Trophoblast cell (in vitro differentiated cells and primary cell): ENCODE measurements around the gene NRCAM.
A peak's percentile ranks its signal among the peaks of the same experiment; 100 is the strongest.

Experiments used
- DNase-seq, 2 donors: peaks; one replicate each; pipeline ENCODE4 v3.0.0-alpha.2; 2016
- H2AFZ ChIP-seq: 2 replicates; pipeline ENCODE4 v1.6.1; 2013; ENCODE audit warnings: low read length, moderate library complexity, mild to moderate bottlenecking; ENCODE audit not compliant: insufficient read depth, poor library complexity
- H2AK5ac ChIP-seq: 2 replicates; pipeline ENCODE4 v1.6.1; 2013; ENCODE audit warnings: mild to moderate bottlenecking, low read length
- H2BK120ac ChIP-seq: 2 replicates; pipeline ENCODE4 v1.6.1; 2013; ENCODE audit warnings: low read length, mild to moderate bottlenecking, moderate library complexity; ENCODE audit not compliant: insufficient read depth, poor library complexity
- H2BK12ac ChIP-seq: 2 replicates; pipeline ENCODE4 v1.6.1; 2013; ENCODE audit warnings: mild to moderate bottlenecking, low read length, moderate library complexity
- H2BK5ac ChIP-seq: 2 replicates; pipeline ENCODE4 v1.6.1; 2013; ENCODE audit warnings: low read length, low read depth, moderate library complexity, mild to moderate bottlenecking; ENCODE audit not compliant: poor library complexity
- H3K14ac ChIP-seq: 2 replicates; pipeline ENCODE4 v1.6.1; 2013; ENCODE audit warnings: mild to moderate bottlenecking, low read length
- H3K18ac ChIP-seq: 2 replicates; pipeline ENCODE4 v1.6.1; 2013; ENCODE audit warnings: mild to moderate bottlenecking, low read length
- H3K23ac ChIP-seq: 2 replicates; pipeline ENCODE4 v1.6.1; 2013; ENCODE audit warnings: low read length
- H3K27ac ChIP-seq: 2 replicates; pipeline ENCODE4 v1.5.1; 2013; ENCODE audit warnings: low read depth, mild to moderate bottlenecking, inconsistent platforms, low read length, moderate library complexity
- H3K27me3 ChIP-seq: 2 replicates; pipeline ENCODE4 v1.6.1; 2013; ENCODE audit warnings: inconsistent platforms, mild to moderate bottlenecking, low read length, moderate library complexity; ENCODE audit not compliant: insufficient read depth
- H3K36me3 ChIP-seq, 2 experiments: 1 replicate in 1 of 2; 2 replicates in 1 of 2; pipeline ENCODE4 v1.6.1; 2013; ENCODE audit warnings: low read length in 2 of 2, mild to moderate bottlenecking in 2 of 2, moderate library complexity in 1 of 2; ENCODE audit not compliant: insufficient read depth in 2 of 2, control insufficient read depth in 1 of 2
- H3K4ac ChIP-seq: 2 replicates; pipeline ENCODE4 v1.6.1; 2013; ENCODE audit warnings: low read depth, mild to moderate bottlenecking, low read length, moderate library complexity
- H3K4me1 ChIP-seq, 2 experiments: 1 replicate in 1 of 2; 2 replicates in 1 of 2; pipeline ENCODE4 v1.6.1; 2013; ENCODE audit warnings: low read length in 2 of 2, mild to moderate bottlenecking in 2 of 2, moderate library complexity in 1 of 2; ENCODE audit not compliant: insufficient read depth in 2 of 2, control insufficient read depth in 1 of 2
- H3K4me2 ChIP-seq: 2 replicates; pipeline ENCODE4 v1.6.1; 2013; ENCODE audit warnings: inconsistent platforms, mild to moderate bottlenecking, low read length, moderate library complexity
- H3K4me3 ChIP-seq: 2 replicates; pipeline ENCODE4 v1.5.1; 2013; ENCODE audit warnings: mild to moderate bottlenecking, low read depth, low read length, inconsistent platforms
- H3K79me1 ChIP-seq: one replicate; pipeline ENCODE4 v1.6.1; 2013; ENCODE audit warnings: low read length
- H3K79me2 ChIP-seq: 2 replicates; pipeline ENCODE4 v1.6.1; 2013; ENCODE audit warnings: low read length, mild to moderate bottlenecking; ENCODE audit not compliant: control insufficient read depth, insufficient read depth, poor library complexity
- H3K9ac ChIP-seq: 2 replicates; pipeline ENCODE4 v1.6.1; 2013; ENCODE audit warnings: mild to moderate bottlenecking, low read length
- H3K9me3 ChIP-seq: 2 replicates; pipeline ENCODE4 v1.6.1; 2013; ENCODE audit warnings: low read depth, mild to moderate bottlenecking, control low read depth, inconsistent platforms, low read length; ENCODE audit not compliant: insufficient read depth
- H4K12ac ChIP-seq: 2 replicates; pipeline ENCODE4 v1.6.1; 2013; ENCODE audit warnings: low read depth, mild to moderate bottlenecking, low read length, moderate library complexity
- H4K8ac ChIP-seq: 2 replicates; pipeline ENCODE4 v1.6.1; 2013; ENCODE audit warnings: low read depth, mild to moderate bottlenecking, low read length, moderate library complexity
- H4K91ac ChIP-seq: one replicate; pipeline ENCODE4 v1.6.1; 2013; ENCODE audit warnings: low read depth, mild to moderate bottlenecking, low read length, moderate library complexity
- WGBS: extraction: QIAGEN DNeasy Blood & Tissue Kit; methylation state at CpG from one replicate; pipeline ENCODE4 v1.1.7; 2013; ENCODE audit warnings: missing lambda C conversion rate; ENCODE audit not compliant: insufficient read length, insufficient coverage; ENCODE audit errors: extremely low coverage; 5-methylcytosine and 5-hydroxymethylcytosine counted together

Gene NRCAM

DNA sequence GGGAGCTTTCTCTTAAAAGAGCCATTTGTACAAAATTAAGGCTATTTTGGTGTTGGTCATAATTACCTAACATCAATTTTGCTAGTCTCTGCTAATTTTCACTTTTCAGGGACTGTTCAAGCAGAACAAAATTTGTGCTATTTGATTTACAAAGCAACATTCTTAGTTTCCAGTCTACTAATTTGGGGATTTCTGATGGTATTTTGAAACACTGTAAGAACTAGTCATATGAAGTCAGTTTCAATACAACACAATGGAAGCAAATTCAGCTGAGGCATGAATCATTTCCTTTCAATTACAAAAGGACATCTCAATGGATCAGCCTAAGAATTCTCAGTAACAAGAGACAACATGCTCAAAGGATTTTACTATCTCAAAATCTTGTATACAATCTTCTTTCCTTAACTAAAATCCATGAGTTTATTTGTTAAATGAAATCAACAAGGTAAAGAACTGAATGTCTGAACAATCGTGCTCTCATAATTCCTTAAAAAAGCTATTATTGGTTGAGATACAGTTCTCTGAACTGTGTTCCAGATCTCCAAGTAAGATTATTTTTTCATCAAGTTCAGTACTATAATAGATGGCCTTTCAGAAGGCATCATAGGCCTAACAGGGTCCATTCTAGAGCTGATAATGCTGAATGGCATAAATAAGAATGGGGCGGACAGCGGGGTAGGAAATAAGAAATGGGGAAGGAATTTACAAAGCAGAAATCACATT is 144.6 kb downstream of the NRCAM start:
- Histone ChIP-seq H4K91ac (no peak overlapping the region), H3K79me2 (no peaks in the 10 kb centered on the region), H3K18ac (no peak overlapping the region), H2AK5ac (no peak overlapping the region), H3K4me2 (no peak overlapping the region), H3K4me3 (no peak overlapping the region), H2BK5ac (no peak overlapping the region), H3K27ac (no peak overlapping the region), H3K27me3 (no peaks in the 10 kb centered on the region), H3K4ac (no peak overlapping the region), H3K23ac (no peak overlapping the region), H3K36me3 (no peaks in the 10 kb centered on the region), H2BK12ac (no peak overlapping the region), H4K12ac (no peak overlapping the region), H2AFZ (no peak overlapping the region), H3K9ac (no peak overlapping the region), H3K79me1 (no peaks in the 10 kb centered on the region), H4K8ac (no peak overlapping the region), H3K14ac (no peak overlapping the region), H3K4me1 (no peaks in the 10 kb centered on the region), H3K9me3 (no peaks in the 10 kb centered on the region), H2BK120ac (no peak overlapping the region)
- DNase-seq, result no peak
- WGBS, result no CpG with 5 or more reads among the region's 3 CpGs

DNA sequence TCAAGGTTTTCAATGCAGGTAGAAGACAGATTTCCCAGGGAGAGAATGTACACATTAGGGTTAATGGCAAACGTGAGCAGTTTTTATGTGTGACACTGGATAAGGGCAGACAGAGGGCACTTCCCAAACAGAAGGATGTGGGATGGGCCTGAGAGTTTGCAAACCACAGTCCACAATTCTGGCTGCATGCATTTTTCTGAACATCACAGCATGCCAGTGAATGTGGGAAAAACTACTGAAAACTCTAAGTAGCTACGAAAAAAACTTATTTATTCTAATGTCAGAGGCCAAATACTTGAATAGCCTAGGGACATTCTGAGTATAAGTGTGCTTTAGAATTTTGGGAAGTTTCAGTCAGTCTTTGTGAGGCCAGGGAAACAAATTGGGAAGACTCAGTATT is 145.9 kb downstream of the NRCAM start:
- Histone ChIP-seq H3K23ac (no peak overlapping the region), H3K27ac (no peak overlapping the region), H3K79me1 (no peaks in the 10 kb centered on the region), H2BK5ac (no peak overlapping the region), H4K12ac (no peak overlapping the region), H3K79me2 (no peaks in the 10 kb centered on the region), H4K8ac (no peak overlapping the region), H3K4ac (no peak overlapping the region), H3K27me3 (no peaks in the 10 kb centered on the region), H3K36me3 (no peaks in the 10 kb centered on the region), H2BK120ac (no peak overlapping the region), H2AK5ac (no peak overlapping the region), H3K4me3 (no peak overlapping the region), H3K9me3 (no peaks in the 10 kb centered on the region), H3K4me2 (no peak overlapping the region), H3K9ac (no peak overlapping the region), H3K18ac (no peak overlapping the region), H2AFZ (no peak overlapping the region), H2BK12ac (no peak overlapping the region), H3K14ac (no peak overlapping the region), H3K4me1 (no peaks in the 10 kb centered on the region), H4K91ac (no peak overlapping the region)
- no peak for DNase-seq
- no CpG with 5 or more reads among the region's 2 CpGs for WGBS

DNA sequence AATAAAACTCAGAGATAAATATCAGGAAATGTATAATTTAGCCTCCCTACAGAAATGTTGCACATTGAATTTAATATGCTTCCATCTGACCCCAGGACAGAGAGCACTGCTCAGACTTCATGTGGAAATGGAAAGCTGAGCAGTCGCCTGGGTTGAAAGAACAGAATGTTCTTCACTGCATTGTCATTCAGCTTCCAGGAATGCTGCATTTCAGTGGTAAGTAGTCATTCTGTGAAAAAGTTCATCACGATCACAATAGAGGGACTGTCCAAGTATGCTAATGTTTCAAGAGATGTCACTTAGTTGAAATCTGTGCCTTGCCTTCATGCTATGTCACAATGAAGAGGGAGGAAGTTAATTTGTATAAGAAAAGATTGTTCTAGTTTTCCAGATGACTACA is 147.3 kb downstream of the NRCAM start:
- no peak overlapping the region for H3K18ac ChIP-seq
- no peak overlapping the region for H2AK5ac ChIP-seq
- H3K23ac ChIP-seq, result no peak overlapping the region
- H2BK5ac ChIP-seq, result no peak overlapping the region
- H3K79me2 ChIP-seq, result no peaks in the 10 kb centered on the region
- H3K4me2 ChIP-seq, result no peak overlapping the region
- no peaks in the 10 kb centered on the region for H3K36me3 ChIP-seq
- no peaks in the 10 kb centered on the region for H3K27me3 ChIP-seq
- no peak overlapping the region for H3K4me3 ChIP-seq
- H2BK12ac ChIP-seq, result no peak overlapping the region
- peak; percentile 45 to 67 for DNase-seq
- no peak overlapping the region for H3K9ac ChIP-seq
- H4K12ac ChIP-seq, result no peak overlapping the region
- WGBS, result no CpG with 5 or more reads among the region's 2 CpGs
- no peaks in the 10 kb centered on the region for H3K79me1 ChIP-seq
- H3K27ac ChIP-seq, result no peak overlapping the region
- H3K4me1 ChIP-seq, result no peaks in the 10 kb centered on the region
- H4K8ac ChIP-seq, result no peak overlapping the region
- H2AFZ ChIP-seq, result no peak overlapping the region
- H4K91ac ChIP-seq, result no peak overlapping the region
- H2BK120ac ChIP-seq, result no peak overlapping the region
- H3K14ac ChIP-seq, result no peak overlapping the region
- no peak overlapping the region for H3K4ac ChIP-seq
- H3K9me3 ChIP-seq, result no peaks in the 10 kb centered on the region

DNA sequence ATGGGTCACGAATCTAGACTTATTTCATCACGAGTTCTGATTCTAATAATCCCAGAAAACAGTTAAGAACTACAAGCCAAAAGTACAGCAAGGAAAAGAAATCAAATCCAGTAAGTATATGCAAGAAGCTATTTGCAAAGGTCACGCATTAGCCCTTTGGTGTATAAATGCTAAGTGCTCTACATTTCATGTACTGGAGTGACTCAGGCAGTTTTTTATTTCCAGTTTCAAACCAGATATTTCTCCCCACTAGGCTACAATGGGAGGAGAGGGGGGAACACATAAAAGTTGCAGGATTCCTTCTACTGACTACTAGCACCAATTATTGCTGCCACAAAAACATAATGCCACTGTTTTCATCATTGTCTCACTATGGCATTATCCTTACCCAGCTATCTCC is 148.0 kb downstream of the NRCAM start:
- H2BK12ac ChIP-seq, result no peak overlapping the region
- no peak overlapping the region for H3K14ac ChIP-seq
- H3K18ac ChIP-seq, result no peak overlapping the region
- H4K8ac ChIP-seq, result no peak overlapping the region
- H3K27ac ChIP-seq, result no peak overlapping the region
- no peak overlapping the region for H2BK5ac ChIP-seq
- H3K79me2 ChIP-seq, result no peaks in the 10 kb centered on the region
- H4K12ac ChIP-seq, result no peak overlapping the region
- no peak overlapping the region for H2AK5ac ChIP-seq
- H3K4me1 ChIP-seq, result no peaks in the 10 kb centered on the region
- no peak overlapping the region for H3K9ac ChIP-seq
- DNase-seq, result no peak
- no peaks in the 10 kb centered on the region for H3K9me3 ChIP-seq
- no peaks in the 10 kb centered on the region for H3K36me3 ChIP-seq
- H3K79me1 ChIP-seq, result no peaks in the 10 kb centered on the region
- H3K4me3 ChIP-seq, result no peak overlapping the region
- H3K23ac ChIP-seq, result no peak overlapping the region
- no peak overlapping the region for H4K91ac ChIP-seq
- no peaks in the 10 kb centered on the region for H3K27me3 ChIP-seq
- no peak overlapping the region for H2BK120ac ChIP-seq
- H2AFZ ChIP-seq, result no peak overlapping the region
- WGBS, result no CpG with 5 or more reads among the region's 3 CpGs
- H3K4ac ChIP-seq, result no peak overlapping the region
- H3K4me2 ChIP-seq, result no peak overlapping the region
